ENCODE measurements around the gene STAM2. TPM values are rescaled to one million over a fixed set of nuclear protein-coding genes. Genes with fewer than 3 reads are reported as not detected.

STAM2 gene
- total and polyA plus RNA-seq, 2 of the 13 experiments (the other 11 are each of a cell fraction or from before 2014, with no cell fraction given), result 14.7 to 24.1 TPM

GRCh38 chr2:152078023-152078422 lies 97.5 kb downstream of the STAM2 start:
- intact Hi-C loops (cut with micrococcal nuclease; ENCODE audit: unreplicated experiment) (no loop called here), in situ Hi-C loops (cut with HindIII; ENCODE audit: extremely low pct_ligation_motif_present, low pct_unique_long_range_greater_than_20kb) (no loop called here)
- Histone ChIP-seq H3K27me3 (ENCODE audit: control insufficient read depth in 1 of 2, insufficient read depth in 2 of 2, low read length in 2 of 2) (peaks cover 0 to 2% of the 10 kb centered on the region in 2 experiments; a peak in 2 of 5 replicates), H3K9me3 (ENCODE audit: low read length) (no peaks in the 10 kb centered on the region), H3K9ac (ENCODE audit: insufficient read depth, low read depth, low read length) (no peak overlapping the region), H3K79me2 (ENCODE audit: insufficient read depth, low read length) (no peaks in the 10 kb centered on the region), H3K4me2 (ENCODE audit: low read depth, low read length) (no peak overlapping the region), H3K4me3 (replicated peaks in 1 of 3; ENCODE audit: insufficient read depth in 1 of 3, low read depth in 2 of 3, low read length in 3 of 3) (no peak overlapping the region), H2AFZ (ENCODE audit: low read length) (no peak overlapping the region), H3K36me3 (replicated peaks in 1 of 2; ENCODE audit: control insufficient read depth in 1 of 2, insufficient read depth in 2 of 2, low read length in 2 of 2) (no peaks in the 10 kb centered on the region), H3K4me1 (ENCODE audit: insufficient read depth, low read length) (peaks cover 16% of the 10 kb centered on the region), H3K27ac (ENCODE audit: extremely low read length, insufficient read depth, low read length) (no peak overlapping the region), H4K20me1 (ENCODE audit: insufficient read depth, low read length) (no peaks in the 10 kb centered on the region)
- DNase-seq (ENCODE audit: low spot score) (no peak), FAIRE-seq (no peak), ATAC-seq (no peak)
- no TSS peak for BruUV-seq (replicated peaks)
- POLR2A ChIA-PET, result no interaction called here
- CTCF ChIA-PET (ENCODE audit: low intra/inter-chr PET ratio, low total read pairs), result no interaction called here
- 81% methylated on average over 9 of the region's 9 CpGs for WGBS (ENCODE audit: low lambda C conversion rate)
- TF ChIP-seq ZNF317 (CRISPR knock-in tag; IDR thresholded peaks at IDR 0.05) (no peak), ZNF550 (CRISPR knock-in tag; IDR thresholded peaks at IDR 0.05; ENCODE audit: borderline replicate concordance) (no peak), ZNF687 (CRISPR knock-in tag; IDR thresholded peaks at IDR 0.05) (no peak), ZNF644 (CRISPR knock-in tag; IDR thresholded peaks at IDR 0.05; ENCODE audit: low read depth) (no peak), ATF7-NPFF (CRISPR knock-in tag; IDR thresholded peaks at IDR 0.05; ENCODE audit: low read depth) (no peak), GZF1 (CRISPR knock-in tag; IDR thresholded peaks at IDR 0.05) (no peak), RARG (CRISPR knock-in tag; IDR thresholded peaks at IDR 0.05; ENCODE audit: low read depth) (no peak), MTF2 (CRISPR knock-in tag; IDR thresholded peaks at IDR 0.05; ENCODE audit: borderline replicate concordance) (no peak), REST (IDR thresholded peaks at IDR 0.05; ENCODE audit: borderline replicate concordance in 1 of 2, low read depth in 1 of 2, low read length in 2 of 2) (no peak), MED1 (CRISPR knock-in tag; IDR thresholded peaks at IDR 0.05) (no peak), ZHX2 (IDR thresholded peaks at IDR 0.05; ENCODE audit: low read depth) (no peak), ZHX2 (CRISPR knock-in tag; IDR thresholded peaks at IDR 0.05; ENCODE audit: borderline replicate concordance) (no peak)
